ENCODE data around the gene BICDL2. TPM values are rescaled to one million over a fixed set of nuclear protein-coding genes. Genes with fewer than 3 reads are reported as not detected.
A peak's percentile ranks its signal among the peaks of the same experiment; 100 is the strongest.

Gene BICDL2
- total and polyA plus RNA-seq, 9 of the 15 experiments (the other 6 are each of a cell fraction or from before 2014, with no cell fraction given) = 0.09 to 0.28 (median 0.09) TPM; not detected in 6

DNA sequence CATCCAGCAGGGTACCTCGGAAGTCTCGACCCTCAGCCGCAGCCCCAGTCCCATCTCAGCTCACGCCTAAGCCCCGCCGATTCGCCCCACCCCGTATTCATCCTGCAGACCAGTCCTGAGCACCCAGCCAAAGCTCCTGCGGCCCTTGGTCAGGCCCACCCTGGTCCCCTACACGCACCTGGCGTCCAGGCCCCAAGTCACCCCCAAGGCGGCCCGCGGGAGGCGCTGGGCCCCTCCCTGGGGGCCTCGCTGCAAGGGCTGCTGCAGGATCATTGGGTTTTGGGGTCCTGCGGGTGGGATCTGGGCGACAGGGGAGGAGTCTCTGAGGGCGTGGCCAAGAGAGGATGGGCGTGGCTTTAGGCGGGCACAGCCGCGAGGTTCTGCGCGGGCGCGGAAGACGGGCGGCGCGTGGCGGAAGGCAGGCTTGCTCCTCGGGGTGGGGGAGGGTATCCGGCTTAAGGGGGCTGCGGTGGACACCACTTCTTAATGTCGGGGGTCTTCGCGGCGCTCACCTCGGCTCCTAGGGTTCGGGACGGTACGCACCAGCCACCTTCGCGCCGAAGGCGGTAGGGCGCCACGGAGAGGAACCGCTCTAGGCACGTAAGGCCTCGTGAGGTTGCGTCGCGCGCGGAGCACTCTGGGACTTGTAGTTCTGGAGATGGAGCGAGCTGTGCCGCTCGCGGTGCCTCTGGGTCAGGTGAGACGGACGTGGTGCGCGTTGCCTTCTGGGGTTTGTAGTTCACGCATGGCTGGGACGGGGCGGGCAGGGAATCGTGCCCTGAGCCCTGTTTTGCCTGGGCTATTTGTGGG, 12.9 kb downstream of the BICDL2 start, which contains the start of the genes HCFC1R1 and THOC6 (continued):
- TF ChIP-seq, protein P1, sequence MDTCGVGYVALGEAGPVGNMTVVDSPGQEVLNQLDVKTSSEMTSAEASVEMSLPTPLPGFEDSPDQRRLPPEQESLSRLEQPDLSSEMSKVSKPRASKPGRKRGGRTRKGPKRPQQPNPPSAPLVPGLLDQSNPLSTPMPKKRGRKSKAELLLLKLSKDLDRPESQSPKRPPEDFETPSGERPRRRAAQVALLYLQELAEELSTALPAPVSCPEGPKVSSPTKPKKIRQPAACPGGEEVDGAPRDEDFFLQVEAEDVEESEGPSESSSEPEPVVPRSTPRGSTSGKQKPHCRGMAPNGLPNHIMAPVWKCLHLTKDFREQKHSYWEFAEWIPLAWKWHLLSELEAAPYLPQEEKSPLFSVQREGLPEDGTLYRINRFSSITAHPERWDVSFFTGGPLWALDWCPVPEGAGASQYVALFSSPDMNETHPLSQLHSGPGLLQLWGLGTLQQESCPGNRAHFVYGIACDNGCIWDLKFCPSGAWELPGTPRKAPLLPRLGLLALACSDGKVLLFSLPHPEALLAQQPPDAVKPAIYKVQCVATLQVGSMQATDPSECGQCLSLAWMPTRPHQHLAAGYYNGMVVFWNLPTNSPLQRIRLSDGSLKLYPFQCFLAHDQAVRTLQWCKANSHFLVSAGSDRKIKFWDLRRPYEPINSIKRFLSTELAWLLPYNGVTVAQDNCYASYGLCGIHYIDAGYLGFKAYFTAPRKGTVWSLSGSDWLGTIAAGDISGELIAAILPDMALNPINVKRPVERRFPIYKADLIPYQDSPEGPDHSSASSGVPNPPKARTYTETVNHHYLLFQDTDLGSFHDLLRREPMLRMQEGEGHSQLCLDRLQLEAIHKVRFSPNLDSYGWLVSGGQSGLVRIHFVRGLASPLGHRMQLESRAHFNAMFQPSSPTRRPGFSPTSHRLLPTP (IDR thresholded peaks at IDR 0.05; ENCODE audit: borderline replicate concordance, extremely low read depth, insufficient read length) = no peak
- TF ChIP-seq HNRNPLL (IDR thresholded peaks at IDR 0.05; ENCODE audit: low read depth, low read length, poor library complexity, severe bottlenecking) (peak; percentile 93), POLR3A (IDR thresholded peaks at IDR 0.05; ENCODE audit: borderline replicate concordance, extremely low read depth, insufficient read depth, insufficient read length) (no peak), RBM25 (IDR thresholded peaks at IDR 0.05; ENCODE audit: low read depth, low read length, severe bottlenecking) (no peak), PRPF4 (IDR thresholded peaks at IDR 0.05; ENCODE audit: insufficient read depth, low read depth, low read length, poor library complexity, severe bottlenecking) (peak; percentile 29), ZNF274 (IDR thresholded peaks at IDR 0.05; ENCODE audit: borderline replicate concordance, low read depth, low read length) (peak; percentile 22; the same call in 1 of the 2 replicates), CC2D1A (IDR thresholded peaks at IDR 0.05) (no peak), GATA2 (CRISPR knock-in tag; IDR thresholded peaks at IDR 0.05) (no peak), ZNF408 (CRISPR knock-in tag; IDR thresholded peaks at IDR 0.05; ENCODE audit: low read depth) (no peak), ZNF212 (CRISPR knock-in tag; IDR thresholded peaks at IDR 0.05) (no peak), NUFIP1 (IDR thresholded peaks at IDR 0.05; ENCODE audit: partially characterized antibody) (no peak), ZNF24 (IDR thresholded peaks at IDR 0.05) (no peak), GABPA (tag; conservative IDR thresholded peaks at IDR 0.05; ENCODE audit: low read depth) (peak; percentile 83), COPS2 (conservative IDR thresholded peaks at IDR 0.05) (no peak)
- TF ChIP-seq, protein P2, sequence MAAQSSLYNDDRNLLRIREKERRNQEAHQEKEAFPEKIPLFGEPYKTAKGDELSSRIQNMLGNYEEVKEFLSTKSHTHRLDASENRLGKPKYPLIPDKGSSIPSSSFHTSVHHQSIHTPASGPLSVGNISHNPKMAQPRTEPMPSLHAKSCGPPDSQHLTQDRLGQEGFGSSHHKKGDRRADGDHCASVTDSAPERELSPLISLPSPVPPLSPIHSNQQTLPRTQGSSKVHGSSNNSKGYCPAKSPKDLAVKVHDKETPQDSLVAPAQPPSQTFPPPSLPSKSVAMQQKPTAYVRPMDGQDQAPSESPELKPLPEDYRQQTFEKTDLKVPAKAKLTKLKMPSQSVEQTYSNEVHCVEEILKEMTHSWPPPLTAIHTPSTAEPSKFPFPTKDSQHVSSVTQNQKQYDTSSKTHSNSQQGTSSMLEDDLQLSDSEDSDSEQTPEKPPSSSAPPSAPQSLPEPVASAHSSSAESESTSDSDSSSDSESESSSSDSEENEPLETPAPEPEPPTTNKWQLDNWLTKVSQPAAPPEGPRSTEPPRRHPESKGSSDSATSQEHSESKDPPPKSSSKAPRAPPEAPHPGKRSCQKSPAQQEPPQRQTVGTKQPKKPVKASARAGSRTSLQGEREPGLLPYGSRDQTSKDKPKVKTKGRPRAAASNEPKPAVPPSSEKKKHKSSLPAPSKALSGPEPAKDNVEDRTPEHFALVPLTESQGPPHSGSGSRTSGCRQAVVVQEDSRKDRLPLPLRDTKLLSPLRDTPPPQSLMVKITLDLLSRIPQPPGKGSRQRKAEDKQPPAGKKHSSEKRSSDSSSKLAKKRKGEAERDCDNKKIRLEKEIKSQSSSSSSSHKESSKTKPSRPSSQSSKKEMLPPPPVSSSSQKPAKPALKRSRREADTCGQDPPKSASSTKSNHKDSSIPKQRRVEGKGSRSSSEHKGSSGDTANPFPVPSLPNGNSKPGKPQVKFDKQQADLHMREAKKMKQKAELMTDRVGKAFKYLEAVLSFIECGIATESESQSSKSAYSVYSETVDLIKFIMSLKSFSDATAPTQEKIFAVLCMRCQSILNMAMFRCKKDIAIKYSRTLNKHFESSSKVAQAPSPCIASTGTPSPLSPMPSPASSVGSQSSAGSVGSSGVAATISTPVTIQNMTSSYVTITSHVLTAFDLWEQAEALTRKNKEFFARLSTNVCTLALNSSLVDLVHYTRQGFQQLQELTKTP (IDR thresholded peaks at IDR 0.05; ENCODE audit: low read depth in 1 of 2, partially characterized antibody in 2 of 2) = peak in 1 of 2 experiments; percentile 94
- TF ChIP-seq, protein P3, sequence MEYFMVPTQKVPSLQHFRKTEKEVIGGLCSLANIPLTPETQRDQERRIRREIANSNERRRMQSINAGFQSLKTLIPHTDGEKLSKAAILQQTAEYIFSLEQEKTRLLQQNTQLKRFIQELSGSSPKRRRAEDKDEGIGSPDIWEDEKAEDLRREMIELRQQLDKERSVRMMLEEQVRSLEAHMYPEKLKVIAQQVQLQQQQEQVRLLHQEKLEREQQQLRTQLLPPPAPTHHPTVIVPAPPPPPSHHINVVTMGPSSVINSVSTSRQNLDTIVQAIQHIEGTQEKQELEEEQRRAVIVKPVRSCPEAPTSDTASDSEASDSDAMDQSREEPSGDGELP (CRISPR knock-in tag; IDR thresholded peaks at IDR 0.05; ENCODE audit: borderline replicate concordance) = peak; percentile 90
- TF ChIP-seq, protein P4, sequence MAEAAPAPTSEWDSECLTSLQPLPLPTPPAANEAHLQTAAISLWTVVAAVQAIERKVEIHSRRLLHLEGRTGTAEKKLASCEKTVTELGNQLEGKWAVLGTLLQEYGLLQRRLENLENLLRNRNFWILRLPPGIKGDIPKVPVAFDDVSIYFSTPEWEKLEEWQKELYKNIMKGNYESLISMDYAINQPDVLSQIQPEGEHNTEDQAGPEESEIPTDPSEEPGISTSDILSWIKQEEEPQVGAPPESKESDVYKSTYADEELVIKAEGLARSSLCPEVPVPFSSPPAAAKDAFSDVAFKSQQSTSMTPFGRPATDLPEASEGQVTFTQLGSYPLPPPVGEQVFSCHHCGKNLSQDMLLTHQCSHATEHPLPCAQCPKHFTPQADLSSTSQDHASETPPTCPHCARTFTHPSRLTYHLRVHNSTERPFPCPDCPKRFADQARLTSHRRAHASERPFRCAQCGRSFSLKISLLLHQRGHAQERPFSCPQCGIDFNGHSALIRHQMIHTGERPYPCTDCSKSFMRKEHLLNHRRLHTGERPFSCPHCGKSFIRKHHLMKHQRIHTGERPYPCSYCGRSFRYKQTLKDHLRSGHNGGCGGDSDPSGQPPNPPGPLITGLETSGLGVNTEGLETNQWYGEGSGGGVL (CRISPR knock-in tag; IDR thresholded peaks at IDR 0.05) = no peak

All from K562 (cell line).